SK-N-SH (cell line): Measurements from ENCODE around the gene HTRA3. TPM values are rescaled to one million over a fixed set of nuclear protein-coding genes. Genes with fewer than 3 reads are reported as not detected.

ENCODE experiments used
- CTCF ChIA-PET: fragments of 300-600, 350-600 bp; formaldehyde crosslinking; extraction: SDS; loops from one replicate; lab custom pipeline; 2021; lab: Yijun Ruan, JAX
- POLR2A ChIA-PET: fragments of 350-600 bp; sonication (Branson Sonifier 250); formaldehyde crosslinking; extraction: SDS; loops from one replicate; lab custom pipeline; 2020; ENCODE audit warnings: antibody characterized with exemption, inconsistent platforms; lab: Yijun Ruan, JAX
- DNase-seq: peaks from one replicate; pipeline ENCODE4 v3.0.0; 2012
- H2AFZ ChIP-seq: fragments of 200-600 bp; sonication (generic); 2 replicates; pipeline ENCODE4 v1.8.1; 2016; ENCODE audit warnings: antibody characterized with exemption, mild to moderate bottlenecking, low read depth
- H3F3A ChIP-seq: fragments of 200-600 bp; sonication (generic); replicated peaks from 2 replicates; pipeline ENCODE3; 2016; ENCODE audit warnings: antibody characterized with exemption, mild to moderate bottlenecking; ENCODE audit not compliant: insufficient read depth
- H3K27ac ChIP-seq, 2 experiments: fragments of 200-500 bp in 1 of 2; fragments of 200-600 bp in 1 of 2; sonication (Bioruptor generic) in 1 of 2; sonication (generic), shearing (Covaris generic) in 1 of 2; 2 replicates each; pipeline versions ENCODE4 v1.5.1 to v1.6.1; 2014 to 2016; ENCODE audit warnings: low read depth in 2 of 2, inconsistent platforms in 1 of 2, low read length in 1 of 2, mild to moderate bottlenecking in 1 of 2, mixed read lengths in 1 of 2
- H3K27me3 ChIP-seq: fragments of 200-600 bp; sonication (generic), shearing (Covaris generic); 2 replicates; pipeline ENCODE4 v1.6.1; 2016; ENCODE audit warnings: mixed run types; ENCODE audit not compliant: insufficient read depth
- H3K36me3 ChIP-seq, 2 experiments: fragments of 200-500 bp in 1 of 2; fragments of 200-600 bp in 1 of 2; sonication (Bioruptor generic) in 1 of 2; sonication (generic) in 1 of 2; replicated peaks in 1 of 2; 2 replicates each; pipeline versions ENCODE3 to v1.5.1; 2014 to 2016; ENCODE audit warnings: low read length in 1 of 2, mild to moderate bottlenecking in 1 of 2; ENCODE audit not compliant: insufficient read depth in 2 of 2, control insufficient read depth in 1 of 2
- H3K4me1 ChIP-seq, 2 experiments: fragments of 200-500 bp in 1 of 2; fragments of 200-600 bp in 1 of 2; sonication (Bioruptor generic) in 1 of 2; sonication (generic), shearing (Covaris generic) in 1 of 2; 2 replicates each; pipeline versions ENCODE4 v1.5.1 to v1.6.1; 2014 to 2016; ENCODE audit warnings: low read depth in 1 of 2, low read length in 1 of 2, mixed run types in 1 of 2; ENCODE audit not compliant: insufficient read depth in 2 of 2, control insufficient read depth in 1 of 2
- H3K4me2 ChIP-seq: fragments of 200-600 bp; sonication (generic), shearing (Covaris generic); 2 replicates; pipeline ENCODE4 v1.6.1; 2017; ENCODE audit warnings: mixed run types
- H3K4me3 ChIP-seq, 2 experiments: fragments of 200-500 bp in 1 of 2; fragments of 200-600 bp in 1 of 2; sonication (Bioruptor generic) in 1 of 2; sonication (generic), shearing (Covaris generic) in 1 of 2; 2 replicates each; pipeline versions ENCODE4 v1.5.1 to v1.8.1; 2014 to 2016; ENCODE audit warnings: low read depth in 2 of 2, inconsistent platforms in 1 of 2, low read length in 1 of 2, mild to moderate bottlenecking in 1 of 2, mixed read lengths in 1 of 2, moderate library complexity in 1 of 2
- H3K79me2 ChIP-seq: fragments of 200-600 bp; sonication (generic); 2 replicates; pipeline ENCODE4 v1.8.1; 2017; ENCODE audit warnings: mild to moderate bottlenecking; ENCODE audit not compliant: insufficient read depth
- H3K9ac ChIP-seq: fragments of 200-600 bp; sonication (generic); 2 replicates; pipeline ENCODE4 v1.6.1; 2017; ENCODE audit warnings: mixed run types
- H3K9me2 ChIP-seq: fragments of 200-600 bp; sonication (generic); 2 replicates; pipeline ENCODE4 v1.6.1; 2017; ENCODE audit warnings: mixed run types
- H3K9me3 ChIP-seq: fragments of 200-600 bp; sonication (generic); 2 replicates; pipeline ENCODE4 v1.6.1; 2017; ENCODE audit warnings: mixed run types, mild to moderate bottlenecking, moderate library complexity
- H4K20me1 ChIP-seq: fragments of 200-600 bp; sonication (generic); 2 replicates; pipeline ENCODE4 v1.6.1; 2017; ENCODE audit warnings: mild to moderate bottlenecking, mixed run types; ENCODE audit not compliant: insufficient read depth
- ELF1 ChIP-seq: IDR thresholded peaks from 2 replicates; pipeline ENCODE4 v1.4.0; 2012
- FOXM1 ChIP-seq: IDR thresholded peaks from 2 replicates; pipeline ENCODE4 v1.4.0; 2012; ENCODE audit warnings: low read depth, mild to moderate bottlenecking
- POLR2AphosphoS5 ChIP-seq: IDR thresholded peaks from 2 replicates; pipeline ENCODE4 v1.6.1; 2012; ENCODE audit warnings: low read depth, low read length
- RAD21 ChIP-seq: IDR thresholded peaks from 2 replicates; pipeline ENCODE4 v1.6.1; 2012; ENCODE audit warnings: mild to moderate bottlenecking, low read length
- RFX5 ChIP-seq: IDR thresholded peaks from 2 replicates; pipeline ENCODE4 v1.6.1; 2012; ENCODE audit warnings: mild to moderate bottlenecking, improper control_type of control experiment, low read length
- RXRA ChIP-seq: IDR thresholded peaks from 2 replicates; pipeline ENCODE4 v1.4.0; 2012; ENCODE audit warnings: low read depth, mild to moderate bottlenecking, borderline replicate concordance
- SMC3 ChIP-seq: IDR thresholded peaks from 2 replicates; pipeline ENCODE4 v1.6.1; 2012; ENCODE audit warnings: low read depth, low read length, improper control_type of control experiment
- TCF12 ChIP-seq: IDR thresholded peaks from 2 replicates; pipeline ENCODE4 v1.4.0; 2012
- TEAD4 ChIP-seq: IDR thresholded peaks from 2 replicates; pipeline ENCODE4 v1.4.0; 2012; ENCODE audit warnings: mild to moderate bottlenecking, borderline replicate concordance; ENCODE audit not compliant: insufficient read depth
- YY1 ChIP-seq: IDR thresholded peaks from 2 replicates; pipeline ENCODE4 v1.4.0; 2012; ENCODE audit warnings: low read depth, mild to moderate bottlenecking
- WGBS: methylation state at CpG from one replicate; pipeline ENCODE4 v1.1.6; 2017; ENCODE audit warnings: low lambda C conversion rate; 5-methylcytosine and 5-hydroxymethylcytosine counted together
- polyA plus RNA-seq, 3 experiments: library from polyadenylated mRNA; depleted of rRNA; stranded (reverse); fragments of >200 nt; gene quantifications; 2 replicates each; pipeline ENCODE4 v1.2.3, GENCODE V29; 2012
- TF ChIP-seq, protein P1 (sequence below): IDR thresholded peaks from 2 replicates; pipeline ENCODE4 v1.6.1; 2012; ENCODE audit warnings: mild to moderate bottlenecking, low read depth, low read length, moderate library complexity
- TF ChIP-seq, protein P2 (sequence below): fragments of 200-600 bp; sonication (generic); IDR thresholded peaks from 2 replicates; pipeline ENCODE4 v1.6.1; 2017; ENCODE audit warnings: antibody characterized with exemption, mild to moderate bottlenecking, moderate library complexity

Gene HTRA3
- polyA plus RNA-seq, 1 of the 3 experiments (the other 2 are of a cell fraction) = 0.05 TPM

GRCh38 chr4:8238036-8238511 is 31.5 kb upstream of the HTRA3 start:
- H3K9me2 ChIP-seq = no peaks in the 10 kb centered on the region
- DNase-seq = no peak
- H4K20me1 ChIP-seq = no peaks in the 10 kb centered on the region
- no peaks in the 10 kb centered on the region for H3K9me3 ChIP-seq
- no peaks in the 10 kb centered on the region for H3K27me3 ChIP-seq
- POLR2A ChIA-PET = no interaction called here
- no peak overlapping the region for H3K4me3 ChIP-seq
- no peak overlapping the region for H2AFZ ChIP-seq
- WGBS = no CpG with 5 or more reads among the region's 14 CpGs
- no peak for TF ChIP-seq RXRA
- TF ChIP-seq ELF1 = no peak
- TF ChIP-seq, protein P1, sequence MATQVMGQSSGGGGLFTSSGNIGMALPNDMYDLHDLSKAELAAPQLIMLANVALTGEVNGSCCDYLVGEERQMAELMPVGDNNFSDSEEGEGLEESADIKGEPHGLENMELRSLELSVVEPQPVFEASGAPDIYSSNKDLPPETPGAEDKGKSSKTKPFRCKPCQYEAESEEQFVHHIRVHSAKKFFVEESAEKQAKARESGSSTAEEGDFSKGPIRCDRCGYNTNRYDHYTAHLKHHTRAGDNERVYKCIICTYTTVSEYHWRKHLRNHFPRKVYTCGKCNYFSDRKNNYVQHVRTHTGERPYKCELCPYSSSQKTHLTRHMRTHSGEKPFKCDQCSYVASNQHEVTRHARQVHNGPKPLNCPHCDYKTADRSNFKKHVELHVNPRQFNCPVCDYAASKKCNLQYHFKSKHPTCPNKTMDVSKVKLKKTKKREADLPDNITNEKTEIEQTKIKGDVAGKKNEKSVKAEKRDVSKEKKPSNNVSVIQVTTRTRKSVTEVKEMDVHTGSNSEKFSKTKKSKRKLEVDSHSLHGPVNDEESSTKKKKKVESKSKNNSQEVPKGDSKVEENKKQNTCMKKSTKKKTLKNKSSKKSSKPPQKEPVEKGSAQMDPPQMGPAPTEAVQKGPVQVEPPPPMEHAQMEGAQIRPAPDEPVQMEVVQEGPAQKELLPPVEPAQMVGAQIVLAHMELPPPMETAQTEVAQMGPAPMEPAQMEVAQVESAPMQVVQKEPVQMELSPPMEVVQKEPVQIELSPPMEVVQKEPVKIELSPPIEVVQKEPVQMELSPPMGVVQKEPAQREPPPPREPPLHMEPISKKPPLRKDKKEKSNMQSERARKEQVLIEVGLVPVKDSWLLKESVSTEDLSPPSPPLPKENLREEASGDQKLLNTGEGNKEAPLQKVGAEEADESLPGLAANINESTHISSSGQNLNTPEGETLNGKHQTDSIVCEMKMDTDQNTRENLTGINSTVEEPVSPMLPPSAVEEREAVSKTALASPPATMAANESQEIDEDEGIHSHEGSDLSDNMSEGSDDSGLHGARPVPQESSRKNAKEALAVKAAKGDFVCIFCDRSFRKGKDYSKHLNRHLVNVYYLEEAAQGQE = no peak
- no peak for TF ChIP-seq YY1
- no peak overlapping the region for H3K4me2 ChIP-seq
- no peak overlapping the region for H3K9ac ChIP-seq
- no peak overlapping the region for H3K27ac ChIP-seq
- H3K79me2 ChIP-seq = no peaks in the 10 kb centered on the region
- CTCF ChIA-PET = interaction anchor here (0.6 to 5.2 kb wide), 10 partner anchors 9 to 170 kb away, joined by 3 to 45 read pairs (median 5); no protein-coding TSS in a partner anchor
- H3F3A ChIP-seq = no peaks in the 10 kb centered on the region
- no peaks in the 10 kb centered on the region for H3K36me3 ChIP-seq
- H3K4me1 ChIP-seq = peaks cover 4 to 19% of the 10 kb centered on the region in 2 experiments; a peak in 1 of 4 replicates

GRCh38 chr4:8238515-8239053 is 31.0 kb upstream of the HTRA3 start:
- H3K4me2 ChIP-seq = no peak overlapping the region
- no peak overlapping the region for H3K9ac ChIP-seq
- no peaks in the 10 kb centered on the region for H3K27me3 ChIP-seq
- POLR2A ChIA-PET = no interaction called here
- H4K20me1 ChIP-seq = no peaks in the 10 kb centered on the region
- H3K9me2 ChIP-seq = no peaks in the 10 kb centered on the region
- TF ChIP-seq FOXM1 (no peak), TCF12 (no peak), POLR2AphosphoS5 (no peak), RFX5 (no peak), RAD21 (peak; percentile 40), SMC3 (peak; percentile 39), TEAD4 (no peak)
- TF ChIP-seq, protein P2, sequence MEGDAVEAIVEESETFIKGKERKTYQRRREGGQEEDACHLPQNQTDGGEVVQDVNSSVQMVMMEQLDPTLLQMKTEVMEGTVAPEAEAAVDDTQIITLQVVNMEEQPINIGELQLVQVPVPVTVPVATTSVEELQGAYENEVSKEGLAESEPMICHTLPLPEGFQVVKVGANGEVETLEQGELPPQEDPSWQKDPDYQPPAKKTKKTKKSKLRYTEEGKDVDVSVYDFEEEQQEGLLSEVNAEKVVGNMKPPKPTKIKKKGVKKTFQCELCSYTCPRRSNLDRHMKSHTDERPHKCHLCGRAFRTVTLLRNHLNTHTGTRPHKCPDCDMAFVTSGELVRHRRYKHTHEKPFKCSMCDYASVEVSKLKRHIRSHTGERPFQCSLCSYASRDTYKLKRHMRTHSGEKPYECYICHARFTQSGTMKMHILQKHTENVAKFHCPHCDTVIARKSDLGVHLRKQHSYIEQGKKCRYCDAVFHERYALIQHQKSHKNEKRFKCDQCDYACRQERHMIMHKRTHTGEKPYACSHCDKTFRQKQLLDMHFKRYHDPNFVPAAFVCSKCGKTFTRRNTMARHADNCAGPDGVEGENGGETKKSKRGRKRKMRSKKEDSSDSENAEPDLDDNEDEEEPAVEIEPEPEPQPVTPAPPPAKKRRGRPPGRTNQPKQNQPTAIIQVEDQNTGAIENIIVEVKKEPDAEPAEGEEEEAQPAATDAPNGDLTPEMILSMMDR = peak; percentile 46
- TF ChIP-seq, all 33 proteins: peak for 3
- no peaks in the 10 kb centered on the region for H3K9me3 ChIP-seq
- H3K27ac ChIP-seq = no peak overlapping the region
- no peaks in the 10 kb centered on the region for H3K79me2 ChIP-seq
- DNase-seq = peak; percentile 79
- H3F3A ChIP-seq = no peaks in the 10 kb centered on the region
- 50% methylated on average over 4 of the region's 17 CpGs for WGBS
- no peaks in the 10 kb centered on the region for H3K36me3 ChIP-seq
- no peak overlapping the region for H2AFZ ChIP-seq
- H3K4me3 ChIP-seq = no peak overlapping the region
- peaks cover 4 to 19% of the 10 kb centered on the region in 2 experiments; a peak in 1 of 4 replicates for H3K4me1 ChIP-seq
- CTCF ChIA-PET = interaction anchor here (0.6 to 5.2 kb wide), 9 partner anchors 9 to 169 kb away, joined by 3 to 45 read pairs (median 5); no protein-coding TSS in a partner anchor
